GM10248 (cell line): ENCODE measurements around the gene ME3.

Experiments used
- CTCF ChIA-PET: fragments of 300-600 bp; sonication (Branson Sonifier 250); formaldehyde crosslinking; extraction: SDS; loops from one replicate; lab custom pipeline; 2021; ENCODE audit warnings: antibody characterized with exemption; lab: Yijun Ruan, JAX
- POLR2A ChIA-PET: fragments of 350-650 bp; sonication (Branson Sonifier 250); formaldehyde crosslinking; extraction: SDS; loops from one replicate; lab custom pipeline; 2020; ENCODE audit warnings: antibody characterized with exemption; lab: Yijun Ruan, JAX
- DNase-seq: peaks from one replicate; pipeline ENCODE4 v3.0.0; 2012; ENCODE audit errors: extremely low spot score
- TF ChIP-seq, protein P1 (sequence below): IDR thresholded peaks from 2 replicates; pipeline ENCODE4 v1.5.1; 2012; ENCODE audit warnings: mild to moderate bottlenecking, low read depth; ENCODE audit errors: extremely low read depth, missing control alignments, control extremely low read depth

ME3 gene

DNA sequence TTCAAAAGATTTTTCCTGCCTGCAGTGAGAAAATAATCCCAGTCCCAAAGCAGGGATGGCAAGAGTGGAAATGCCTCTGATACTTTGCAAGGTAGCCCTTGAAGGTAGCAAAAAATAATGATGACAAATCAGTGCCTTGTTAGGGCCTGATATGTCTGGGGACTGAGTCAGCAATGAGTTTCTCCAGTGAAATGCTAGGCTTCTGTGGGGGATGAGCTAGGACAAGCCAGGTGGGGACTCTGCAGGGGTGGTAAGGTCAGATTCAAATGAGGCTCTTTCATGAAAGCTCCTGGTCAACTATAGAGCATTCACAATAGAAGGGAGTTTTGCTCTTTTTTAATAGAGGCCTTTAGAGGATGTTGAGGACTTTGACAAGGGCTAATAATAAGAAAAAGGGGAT lies 77.7 kb downstream of the ME3 start:
- CTCF ChIA-PET = interaction anchor here (2.5 kb wide), 1 partner anchor 14 kb away, joined by 22 read pairs; no protein-coding TSS in a partner anchor
- DNase-seq = no peak
- POLR2A ChIA-PET = no interaction called here
- TF ChIP-seq, protein P1, sequence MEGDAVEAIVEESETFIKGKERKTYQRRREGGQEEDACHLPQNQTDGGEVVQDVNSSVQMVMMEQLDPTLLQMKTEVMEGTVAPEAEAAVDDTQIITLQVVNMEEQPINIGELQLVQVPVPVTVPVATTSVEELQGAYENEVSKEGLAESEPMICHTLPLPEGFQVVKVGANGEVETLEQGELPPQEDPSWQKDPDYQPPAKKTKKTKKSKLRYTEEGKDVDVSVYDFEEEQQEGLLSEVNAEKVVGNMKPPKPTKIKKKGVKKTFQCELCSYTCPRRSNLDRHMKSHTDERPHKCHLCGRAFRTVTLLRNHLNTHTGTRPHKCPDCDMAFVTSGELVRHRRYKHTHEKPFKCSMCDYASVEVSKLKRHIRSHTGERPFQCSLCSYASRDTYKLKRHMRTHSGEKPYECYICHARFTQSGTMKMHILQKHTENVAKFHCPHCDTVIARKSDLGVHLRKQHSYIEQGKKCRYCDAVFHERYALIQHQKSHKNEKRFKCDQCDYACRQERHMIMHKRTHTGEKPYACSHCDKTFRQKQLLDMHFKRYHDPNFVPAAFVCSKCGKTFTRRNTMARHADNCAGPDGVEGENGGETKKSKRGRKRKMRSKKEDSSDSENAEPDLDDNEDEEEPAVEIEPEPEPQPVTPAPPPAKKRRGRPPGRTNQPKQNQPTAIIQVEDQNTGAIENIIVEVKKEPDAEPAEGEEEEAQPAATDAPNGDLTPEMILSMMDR = no peak

GRCh38 chr11:86593833-86594232 lies 78.6 kb downstream of the ME3 start:
- POLR2A ChIA-PET = no interaction called here
- CTCF ChIA-PET = interaction anchor here (2.5 kb wide), 1 partner anchor 15 kb away, joined by 22 read pairs; no protein-coding TSS in a partner anchor
- DNase-seq = no peak
- TF ChIP-seq, protein P1 = no peak

- TF ChIP-seq, protein P1 = no peak
- CTCF ChIA-PET = interaction anchor here (1.0 to 1.4 kb wide), 4 partner anchors 16 to 738 kb away, joined by 3 to 10 read pairs (median 4); partner anchors contain the start of gene CCDC83
- DNase-seq = peak; percentile 68
- POLR2A ChIA-PET = no interaction called here
These were observed 79.6 kb downstream of the ME3 start for GRCh38 chr11:86592659-86593451.

GRCh38 chr11:86592047-86592591 lies 80.3 kb downstream of the ME3 start:
- CTCF ChIA-PET = interaction anchor here (1.1 to 1.4 kb wide), 3 partner anchors 16 to 110 kb away, joined by 3 to 10 read pairs (median 5); no protein-coding TSS in a partner anchor
- POLR2A ChIA-PET = no interaction called here
- TF ChIP-seq, protein P1 = no peak
- no peak for DNase-seq

- TF ChIP-seq, protein P1 = no peak
- DNase-seq = no peak
- ChIA-PET CTCF (no interaction called here), POLR2A (no interaction called here)
These were observed 80.8 kb downstream of the ME3 start for GRCh38 chr11:86591631-86592030.

DNA sequence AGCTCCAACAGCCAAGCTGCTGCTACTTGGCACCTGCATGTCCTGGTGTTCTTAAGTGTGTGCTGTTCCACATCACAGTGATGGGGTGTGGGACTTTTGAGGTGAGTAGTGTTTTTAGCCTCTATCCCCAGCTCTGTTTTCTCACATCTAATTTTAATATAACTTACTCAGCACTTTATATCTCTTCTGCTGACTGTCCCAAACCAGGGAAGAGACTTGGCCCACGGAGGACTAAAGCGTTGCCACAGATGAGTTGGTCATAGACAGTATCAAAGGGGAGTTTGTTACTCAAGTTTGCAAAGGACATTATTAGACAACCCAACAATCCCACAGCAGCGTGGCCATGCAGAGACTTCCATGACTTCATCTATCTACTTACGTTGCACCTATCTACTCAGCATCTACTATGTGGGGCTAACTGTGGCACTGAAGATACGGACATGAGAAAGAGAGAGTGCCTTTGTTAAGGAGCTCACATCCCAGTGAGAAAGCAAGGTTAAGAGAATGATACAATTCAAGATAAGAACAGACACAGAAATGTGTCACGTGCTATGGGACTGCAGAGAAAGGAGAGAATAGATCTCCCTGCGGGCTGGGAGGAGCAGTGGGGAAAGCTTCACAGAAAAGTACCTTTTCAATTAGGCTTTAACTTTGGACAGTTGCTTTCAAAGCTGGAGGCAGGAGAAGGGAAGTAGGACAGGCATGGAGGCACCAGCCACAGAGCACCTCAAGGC lies 82.4 kb downstream of the ME3 start:
- DNase-seq = no peak
- TF ChIP-seq, protein P1 = no peak
- CTCF ChIA-PET = interaction anchor here (3.9 kb wide), 1 partner anchor 19 kb away, joined by 15 read pairs; no protein-coding TSS in a partner anchor
- POLR2A ChIA-PET = no interaction called here
